ENCODE data around the gene DGKH.

DNA sequence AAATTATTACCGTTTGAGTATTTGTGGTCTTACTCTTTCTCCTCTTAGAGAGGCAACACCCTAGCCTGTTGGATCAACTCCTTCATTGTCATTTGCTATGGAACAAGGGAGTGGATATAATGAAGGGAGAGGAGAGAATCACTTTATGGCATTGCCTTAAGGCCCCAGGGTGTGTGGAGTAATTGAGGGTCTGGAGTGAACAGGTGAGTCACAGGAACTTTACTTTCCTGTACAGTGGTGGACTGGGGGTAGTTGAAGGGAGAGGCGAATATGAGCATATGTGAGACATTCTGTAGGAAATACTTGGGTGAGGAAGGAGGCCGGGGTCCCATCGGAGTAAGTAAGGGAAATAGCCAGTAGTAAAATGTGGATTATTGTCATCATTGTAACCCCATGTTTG, 17.0 kb downstream of the DGKH start:
- TF ChIP-seq, protein P1, sequence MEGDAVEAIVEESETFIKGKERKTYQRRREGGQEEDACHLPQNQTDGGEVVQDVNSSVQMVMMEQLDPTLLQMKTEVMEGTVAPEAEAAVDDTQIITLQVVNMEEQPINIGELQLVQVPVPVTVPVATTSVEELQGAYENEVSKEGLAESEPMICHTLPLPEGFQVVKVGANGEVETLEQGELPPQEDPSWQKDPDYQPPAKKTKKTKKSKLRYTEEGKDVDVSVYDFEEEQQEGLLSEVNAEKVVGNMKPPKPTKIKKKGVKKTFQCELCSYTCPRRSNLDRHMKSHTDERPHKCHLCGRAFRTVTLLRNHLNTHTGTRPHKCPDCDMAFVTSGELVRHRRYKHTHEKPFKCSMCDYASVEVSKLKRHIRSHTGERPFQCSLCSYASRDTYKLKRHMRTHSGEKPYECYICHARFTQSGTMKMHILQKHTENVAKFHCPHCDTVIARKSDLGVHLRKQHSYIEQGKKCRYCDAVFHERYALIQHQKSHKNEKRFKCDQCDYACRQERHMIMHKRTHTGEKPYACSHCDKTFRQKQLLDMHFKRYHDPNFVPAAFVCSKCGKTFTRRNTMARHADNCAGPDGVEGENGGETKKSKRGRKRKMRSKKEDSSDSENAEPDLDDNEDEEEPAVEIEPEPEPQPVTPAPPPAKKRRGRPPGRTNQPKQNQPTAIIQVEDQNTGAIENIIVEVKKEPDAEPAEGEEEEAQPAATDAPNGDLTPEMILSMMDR (IDR thresholded peaks at IDR 0.05; ENCODE audit: low read length) = no peak
- no peak for TF ChIP-seq EZH2 (IDR thresholded peaks at IDR 0.05; ENCODE audit: borderline replicate concordance, low read length)
